ENCODE results near the gene ITIH1.

GRCh38 chr3:52811452-52812011 lies 34.1 kb downstream of the ITIH1 start:
- TF ChIP-seq CTCF (conservative IDR thresholded peaks at IDR 0.05; ENCODE audit: low read depth in 2 of 2) (no peak), JUNB (IDR thresholded peaks at IDR 0.05; ENCODE audit: unreplicated experiment) (no peak), EZH2 (IDR thresholded peaks at IDR 0.05; ENCODE audit: low read depth, unreplicated experiment) (no peak), POLR2AphosphoS5 (IDR thresholded peaks at IDR 0.05; ENCODE audit: low read depth) (no peak), ETS1 (IDR thresholded peaks at IDR 0.05) (no peak), REST (IDR thresholded peaks at IDR 0.05; ENCODE audit: unreplicated experiment) (no peak), EZH2phosphoT487 (IDR thresholded peaks at IDR 0.05; ENCODE audit: unreplicated experiment) (no peak), CREB1 (CRISPR knock-in tag; IDR thresholded peaks at IDR 0.05; ENCODE audit: low read depth) (no peak), ZNF462 (CRISPR knock-in tag; IDR thresholded peaks at IDR 0.05) (no peak), STAT1 (IDR thresholded peaks at IDR 0.05; ENCODE audit: unreplicated experiment) (no peak)
